Vagina (tissue), 2 donors: ENCODE results near the gene ADSS2. TPM values are rescaled to one million over a fixed set of nuclear protein-coding genes. Genes with fewer than 3 reads are reported as not detected.

Experiments
- DNase-seq, 2 donors: peaks; one replicate each; pipeline ENCODE4 v3.0.0-alpha.2; 2017; ENCODE audit errors: extremely low spot score in 2 of 2
- H3K27ac ChIP-seq: fragments of 200-600 bp; sonication (generic); one replicate; pipeline ENCODE4 v1.5.1; 2019
- H3K27me3 ChIP-seq: fragments of 200-600 bp; sonication (generic); one replicate; pipeline ENCODE4 v1.5.1; 2019
- H3K36me3 ChIP-seq, 2 donors: fragments of 200-600 bp; sonication (generic); one replicate each; pipeline ENCODE4 v1.5.1; 2017 to 2019
- H3K4me1 ChIP-seq: fragments of 200-600 bp; sonication (generic); one replicate; pipeline ENCODE4 v1.5.1; 2019
- H3K4me3 ChIP-seq, 2 donors: fragments of 200-600 bp; sonication (generic); 1 replicate in 1 of 2; 2 replicates in 1 of 2; pipeline ENCODE4 v1.5.1; 2016 to 2019
- H3K9me3 ChIP-seq: fragments of 200-600 bp; sonication (generic); one replicate; pipeline ENCODE4 v1.5.1; 2019
- CTCF ChIP-seq, 3 experiments: fragments of 450-650 bp in 2 of 3; fragments of 200-600 bp in 1 of 3; sonication (generic) in 1 of 3; IDR thresholded peaks; one replicate each; pipeline ENCODE4 v1.5.1; 2017 to 2019; ENCODE audit warnings: antibody characterized with exemption in 3 of 3, mild to moderate bottlenecking in 2 of 3, moderate library complexity in 2 of 3
- POLR2A ChIP-seq, 2 donors: fragments of 450-650 bp; IDR thresholded peaks; one replicate each; pipeline ENCODE4 v1.6.1; 2017; ENCODE audit warnings: antibody characterized with exemption in 2 of 2, mild to moderate bottlenecking in 2 of 2, moderate library complexity in 2 of 2
- POLR2AphosphoS5 ChIP-seq, 2 donors: sonication (generic); formaldehyde crosslinking; IDR thresholded peaks; one replicate each; pipeline ENCODE4 v1.9.0; 2017; ENCODE audit warnings: antibody characterized with exemption in 2 of 2, mild to moderate bottlenecking in 2 of 2, low read depth in 1 of 2; ENCODE audit not compliant: insufficient read depth in 1 of 2
- intact Hi-C: fragments of 100-400 bp; cut with DNase I; formaldehyde crosslinking; loops from one replicate; pipeline ENCODE4 v1.15.1; 2023
- total RNA-seq: library from RNA; depleted of rRNA; stranded (reverse); fragments of >200 nt; gene quantifications from one replicate; pipeline ENCODE4 v1.2.3, GENCODE V29; 2016

ADSS2 gene
- total RNA-seq, 1 donor from 2014 or later = 38.1 TPM

- H3K4me3 ChIP-seq = no peak overlapping the region
- no peaks in the 10 kb centered on the region for H3K9me3 ChIP-seq
- TF ChIP-seq POLR2A (IDR thresholded peaks at IDR 0.05) (no peak), POLR2AphosphoS5 (IDR thresholded peaks at IDR 0.05; ENCODE audit: insufficient read depth in 1 of 2, low read depth in 1 of 2) (no peak), CTCF (IDR thresholded peaks at IDR 0.05) (no peak)
- no peak for DNase-seq
- no peaks in the 10 kb centered on the region for H3K4me1 ChIP-seq
- intact Hi-C loops = no loop called here
- H3K36me3 ChIP-seq = peaks cover 0 to 48% of the 10 kb centered on the region in 2 donors
- H3K27me3 ChIP-seq = no peaks in the 10 kb centered on the region
- H3K27ac ChIP-seq = no peak overlapping the region
Measured at GRCh38 chr1:244422174-244422573, 29.5 kb downstream of the ADSS2 start.

GRCh38 chr1:244419024-244419423 is 32.7 kb downstream of the ADSS2 start:
- no peak overlapping the region for H3K27ac ChIP-seq
- no peaks in the 10 kb centered on the region for H3K9me3 ChIP-seq
- no peaks in the 10 kb centered on the region for H3K4me1 ChIP-seq
- intact Hi-C loops = no loop called here
- peaks cover 0 to 70% of the 10 kb centered on the region in 2 donors for H3K36me3 ChIP-seq
- no peak for DNase-seq
- no peak overlapping the region for H3K4me3 ChIP-seq
- TF ChIP-seq POLR2AphosphoS5 (IDR thresholded peaks at IDR 0.05; ENCODE audit: insufficient read depth in 1 of 2, low read depth in 1 of 2) (no peak), POLR2A (IDR thresholded peaks at IDR 0.05) (no peak), CTCF (IDR thresholded peaks at IDR 0.05) (no peak)
- H3K27me3 ChIP-seq = no peaks in the 10 kb centered on the region

- no peaks in the 10 kb centered on the region for H3K27me3 ChIP-seq
- no peaks in the 10 kb centered on the region for H3K4me1 ChIP-seq
- H3K4me3 ChIP-seq = no peak overlapping the region
- intact Hi-C loops = no loop called here
- no peak for DNase-seq
- TF ChIP-seq CTCF (IDR thresholded peaks at IDR 0.05) = no peak
- TF ChIP-seq POLR2A (IDR thresholded peaks at IDR 0.05) = no peak
- no peak for TF ChIP-seq POLR2AphosphoS5 (IDR thresholded peaks at IDR 0.05; ENCODE audit: insufficient read depth in 1 of 2, low read depth in 1 of 2)
- no peak overlapping the region for H3K27ac ChIP-seq
- H3K36me3 ChIP-seq = peaks cover 0 to 72% of the 10 kb centered on the region in 2 donors
- no peaks in the 10 kb centered on the region for H3K9me3 ChIP-seq
Measured at GRCh38 chr1:244414543-244414942, 37.2 kb downstream of the ADSS2 start.

- intact Hi-C loops = no loop called here
Measured at GRCh38 chr1:244413736-244414135, 38.0 kb downstream of the ADSS2 start.

More at GRCh38 chr1:244413736-244414135, 38.0 kb downstream of the ADSS2 start:
- H3K27ac ChIP-seq = no peak overlapping the region
- peaks cover 0 to 69% of the 10 kb centered on the region in 2 donors for H3K36me3 ChIP-seq
- no peak overlapping the region for H3K4me3 ChIP-seq
- no peaks in the 10 kb centered on the region for H3K27me3 ChIP-seq
- H3K4me1 ChIP-seq = no peaks in the 10 kb centered on the region
- H3K9me3 ChIP-seq = no peaks in the 10 kb centered on the region
- no peak for TF ChIP-seq POLR2AphosphoS5 (IDR thresholded peaks at IDR 0.05; ENCODE audit: insufficient read depth in 1 of 2, low read depth in 1 of 2)
- TF ChIP-seq CTCF (IDR thresholded peaks at IDR 0.05) = no peak
- no peak for TF ChIP-seq POLR2A (IDR thresholded peaks at IDR 0.05)
- no peak for DNase-seq
